HG03196 (cell line): ENCODE results near the gene SLC16A5.

ENCODE experiments used
- ATAC-seq: cut with Tn5 transposase; IDR thresholded peaks from one replicate; pipeline ENCODE4 v1.9.1; 2021; ENCODE audit not compliant: unreplicated experiment

SLC16A5 gene

GRCh38 chr17:75086496-75087181, 1.1 kb upstream of the SLC16A5 start:
- ATAC-seq: no peak

GRCh38 chr17:75087182-75087557, 584 bp upstream of the SLC16A5 start:
- no peak for ATAC-seq

- no peak for ATAC-seq
Observed at GRCh38 chr17:75088465-75089417, 987 bp downstream of the SLC16A5 start.

- no peak for ATAC-seq
Observed at GRCh38 chr17:75090871-75091854, 3.4 kb downstream of the SLC16A5 start.

- no peak for ATAC-seq
Observed at GRCh38 chr17:75091855-75092327, 4.1 kb downstream of the SLC16A5 start.

- no peak for ATAC-seq
Observed at GRCh38 chr17:75093548-75094158, 5.9 kb downstream of the SLC16A5 start.

- no peak for ATAC-seq
Observed at GRCh38 chr17:75094871-75095399, 7.2 kb downstream of the SLC16A5 start.

GRCh38 chr17:75096082-75096625, 8.4 kb downstream of the SLC16A5 start:
- ATAC-seq: no peak

- ATAC-seq: no peak
Observed at GRCh38 chr17:75097865-75098264, 10.1 kb downstream of the SLC16A5 start.

GRCh38 chr17:75098861-75099260, 11.1 kb downstream of the SLC16A5 start:
- no peak for ATAC-seq

GRCh38 chr17:75099881-75100595, 12.3 kb downstream of the SLC16A5 start:
- ATAC-seq: no peak

- ATAC-seq: no peak
Observed at GRCh38 chr17:75102385-75102821, 14.6 kb downstream of the SLC16A5 start.

GRCh38 chr17:75103601-75104554, 16.1 kb downstream of the SLC16A5 start:
- ATAC-seq: no peak

GRCh38 chr17:75105126-75106080, 17.6 kb downstream of the SLC16A5 start:
- ATAC-seq: no peak

GRCh38 chr17:75108193-75108592, 20.4 kb downstream of the SLC16A5 start:
- no peak for ATAC-seq

- no peak for ATAC-seq
Observed at GRCh38 chr17:75109046-75109406, 21.3 kb downstream of the SLC16A5 start.
